HG03457 (cell line): ENCODE measurements around the gene ADIPOQ.
"Not testable (repeated sequence)": the region's sequence is repeated elsewhere in the genome, so short reads cannot be mapped to it uniquely, and the experiment has no call there.

Experiments
- ATAC-seq: cut with Tn5 transposase; IDR thresholded peaks from one replicate; pipeline ENCODE4 v1.9.1; 2021; ENCODE audit warnings: moderate number of reproducible peaks; ENCODE audit not compliant: unreplicated experiment

ADIPOQ gene

GRCh38 chr3:186826410-186826975 lies 16.0 kb upstream of the ADIPOQ start:
- ATAC-seq, result no peak

- ATAC-seq, result peak; percentile 72
These were observed 15.3 kb upstream of the ADIPOQ start for GRCh38 chr3:186826976-186827857.

- ATAC-seq, result no peak
These were observed 14.2 kb upstream of the ADIPOQ start for GRCh38 chr3:186828340-186828739.

GRCh38 chr3:186831798-186832197 lies 10.7 kb upstream of the ADIPOQ start:
- ATAC-seq, result no peak

GRCh38 chr3:186832276-186832675 lies 10.2 kb upstream of the ADIPOQ start:
- ATAC-seq, result no peak

GRCh38 chr3:186839874-186840641 lies 2.5 kb upstream of the ADIPOQ start:
- ATAC-seq, result no peak

GRCh38 chr3:186841620-186842019 lies 890 bp upstream of the ADIPOQ start:
- no peak for ATAC-seq

- no peak for ATAC-seq
These were observed 526 bp downstream of the ADIPOQ start for GRCh38 chr3:186843039-186843432.

- no peak for ATAC-seq
These were observed 2.4 kb downstream of the ADIPOQ start for GRCh38 chr3:186844908-186845307.

- no peak for ATAC-seq
These were observed 3.2 kb downstream of the ADIPOQ start for GRCh38 chr3:186845756-186846155.

- ATAC-seq, result no peak
These were observed 4.9 kb downstream of the ADIPOQ start for GRCh38 chr3:186847437-186847836.

- ATAC-seq, result no peak
These were observed 7.0 kb downstream of the ADIPOQ start for GRCh38 chr3:186849374-186849975.

- not testable (repeated sequence) for ATAC-seq
These were observed 9.3 kb downstream of the ADIPOQ start for GRCh38 chr3:186851835-186852234.

- ATAC-seq, result no peak
These were observed 10.5 kb downstream of the ADIPOQ start for GRCh38 chr3:186852994-186853393.

GRCh38 chr3:186854146-186854545 lies 11.6 kb downstream of the ADIPOQ start:
- no peak for ATAC-seq

GRCh38 chr3:186854954-186855353 lies 12.4 kb downstream of the ADIPOQ start:
- no peak for ATAC-seq

GRCh38 chr3:186857743-186858142 lies 15.2 kb downstream of the ADIPOQ start:
- no peak for ATAC-seq

- not testable (repeated sequence) for ATAC-seq
These were observed 22.8 kb downstream of the ADIPOQ start for GRCh38 chr3:186865215-186865853.

GRCh38 chr3:186866095-186866494 lies 23.6 kb downstream of the ADIPOQ start:
- ATAC-seq, result not testable (repeated sequence)

- ATAC-seq, result no peak
These were observed 27.0 kb downstream of the ADIPOQ start for GRCh38 chr3:186869253-186870100.
